Activated T-cell treated with anti-CD3 and anti-CD28 coated beads for 4 hours (primary cell): ENCODE data around the gene MLLT3.

Experiments used
- DNase-seq: peaks from one replicate; pipeline ENCODE4 v3.0.0-alpha.2; 2020

Gene MLLT3

GRCh38 chr9:20373263-20373662, 249.0 kb downstream of the MLLT3 start:
- DNase-seq = no peak

GRCh38 chr9:20369391-20369790, 252.9 kb downstream of the MLLT3 start:
- no peak for DNase-seq

- no peak for DNase-seq
Observed at GRCh38 chr9:20367855-20368254, 254.4 kb downstream of the MLLT3 start.

GRCh38 chr9:20364959-20365358, 257.3 kb downstream of the MLLT3 start:
- no peak for DNase-seq

- no peak for DNase-seq
Observed at GRCh38 chr9:20363233-20363632, 259.1 kb downstream of the MLLT3 start.

GRCh38 chr9:20361656-20362570, 260.4 kb downstream of the MLLT3 start:
- DNase-seq = no peak

- DNase-seq = no peak
Observed at GRCh38 chr9:20361229-20361628, 261.1 kb downstream of the MLLT3 start.

- no peak for DNase-seq
Observed at GRCh38 chr9:20358207-20358606, 264.1 kb downstream of the MLLT3 start.

GRCh38 chr9:20357037-20357432, 265.3 kb downstream of the MLLT3 start:
- DNase-seq = no peak

GRCh38 chr9:20356403-20357036, 265.8 kb downstream of the MLLT3 start:
- DNase-seq = peak; percentile 18

- no peak for DNase-seq
Observed at GRCh38 chr9:20355022-20355421, 267.3 kb downstream of the MLLT3 start.

GRCh38 chr9:20353931-20354652, 268.2 kb downstream of the MLLT3 start:
- no peak for DNase-seq

GRCh38 chr9:20353524-20353923, 268.8 kb downstream of the MLLT3 start:
- no peak for DNase-seq

GRCh38 chr9:20352591-20352990, 269.7 kb downstream of the MLLT3 start:
- no peak for DNase-seq

- DNase-seq = no peak
Observed at GRCh38 chr9:20351715-20352114, 270.6 kb downstream of the MLLT3 start.

- no peak for DNase-seq
Observed at GRCh38 chr9:20349568-20349967, 272.7 kb downstream of the MLLT3 start.

- no peak for DNase-seq
Observed at GRCh38 chr9:20343325-20343724, 279.0 kb downstream of the MLLT3 start.

GRCh38 chr9:20340511-20340861, 281.8 kb downstream of the MLLT3 start:
- no peak for DNase-seq

GRCh38 chr9:20335668-20336332, 286.5 kb downstream of the MLLT3 start:
- no peak for DNase-seq

- DNase-seq = no peak
Observed at GRCh38 chr9:20333991-20334390, 288.3 kb downstream of the MLLT3 start.

- DNase-seq = no peak
Observed at GRCh38 chr9:20331095-20331685, 291.1 kb downstream of the MLLT3 start.

- DNase-seq = no peak
Observed at GRCh38 chr9:20330688-20331087, 291.6 kb downstream of the MLLT3 start.

- no peak for DNase-seq
Observed at GRCh38 chr9:20326516-20326915, 295.8 kb downstream of the MLLT3 start.
